Panc1 (cell line): ENCODE data around the gene TUBB4B. TPM values are rescaled to one million over a fixed set of nuclear protein-coding genes. Genes with fewer than 3 reads are reported as not detected.

Source experiments
- ATAC-seq: fragments of 200-7000 bp; cut with Tn5 transposase; 2 replicates; pipeline ENCODE4 v1.9.1; 2020; ENCODE audit warnings: mild to moderate bottlenecking, moderate library complexity
- BruUV-seq: library from RNA; stranded (reverse); fragments of 400-500 nt; replicated peaks from 2 replicates; lab custom pipeline; 2021; lab: Mats Ljungman, UMichigan
- CTCF ChIA-PET: fragments of 300-600 bp; sonication (Branson Sonifier 250); formaldehyde crosslinking; loops from one replicate; lab custom pipeline; 2022; ENCODE audit warnings: antibody characterized with exemption; lab: Charles Lee
- POLR2A ChIA-PET: fragments of 300-600 bp; sonication (Branson Sonifier 250); formaldehyde crosslinking; loops from one replicate; lab custom pipeline; 2022; ENCODE audit warnings: antibody characterized with exemption; lab: Charles Lee
- DNase-seq: peaks from one replicate; pipeline ENCODE4 v3.0.0-alpha.2; 2010; ENCODE audit warnings: low read depth, low spot score
- H3K27ac ChIP-seq: 2 replicates; pipeline ENCODE4 v1.5.1; 2011; ENCODE audit warnings: mild to moderate bottlenecking, low read length, inconsistent platforms
- H3K27me3 ChIP-seq: fragments of 200-500 bp; sonication (Bioruptor generic); 2 replicates; pipeline ENCODE4 v1.6.0; 2014; ENCODE audit warnings: low read length, inconsistent platforms; ENCODE audit not compliant: control insufficient read depth, insufficient read depth
- H3K36me3 ChIP-seq: fragments of 200-500 bp; sonication (Bioruptor generic); 2 replicates; pipeline ENCODE4 v1.5.1; 2014; ENCODE audit warnings: inconsistent platforms, mild to moderate bottlenecking, low read length, moderate library complexity; ENCODE audit not compliant: control insufficient read depth, insufficient read depth
- H3K4me1 ChIP-seq: 2 replicates; pipeline ENCODE4 v1.5.1; 2011; ENCODE audit warnings: inconsistent platforms, mild to moderate bottlenecking, low read length, moderate library complexity; ENCODE audit not compliant: control insufficient read depth, insufficient read depth
- H3K4me3 ChIP-seq, 2 experiments: 2 replicates each; pipeline ENCODE4 v1.5.1; 2011 to 2012; ENCODE audit warnings: low read depth in 2 of 2, low read length in 2 of 2, mild to moderate bottlenecking in 2 of 2, inconsistent platforms in 1 of 2, moderate library complexity in 1 of 2
- H3K9me3 ChIP-seq: fragments of 200-500 bp; sonication (Bioruptor generic); 2 replicates; pipeline ENCODE4 v1.5.1; 2014; ENCODE audit warnings: low read depth, mild to moderate bottlenecking, inconsistent platforms, low read length, moderate library complexity; ENCODE audit not compliant: control insufficient read depth, insufficient read depth
- POLR2AphosphoS5 ChIP-seq: IDR thresholded peaks from 2 replicates; pipeline ENCODE4 v1.6.1; 2012; ENCODE audit warnings: mild to moderate bottlenecking, low read depth, low read length, moderate library complexity
- SIN3A ChIP-seq: IDR thresholded peaks from 2 replicates; pipeline ENCODE4 v1.6.1; 2012; ENCODE audit warnings: low read depth, mild to moderate bottlenecking, low read length, moderate library complexity, borderline replicate concordance; ENCODE audit not compliant: insufficient read depth
- TCF7L2 ChIP-seq: IDR thresholded peaks from 2 replicates; pipeline ENCODE4 v1.6.1; 2011; ENCODE audit warnings: mild to moderate bottlenecking, low read depth, low read length, inconsistent platforms
- in situ Hi-C: cut with HindIII; loops from 2 replicates; pipeline ENCODE4 v1.10.0; 2016; ENCODE audit warnings: low sequenced_read_pairs, low pct_unique_long_range_greater_than_20kb
- intact Hi-C: fragments of 100-400 bp; cut with micrococcal nuclease; formaldehyde crosslinking; loops from one replicate; pipeline ENCODE4 v1.10.0; 2022; ENCODE audit not compliant: unreplicated experiment
- total RNA-seq: library from RNA; stranded (reverse); gene quantifications from one replicate; pipeline ENCODE4 v1.2.1, GENCODE V29; 2021; ENCODE audit not compliant: unreplicated experiment
- TF ChIP-seq, protein P1 (sequence below): fragments of 450-650 bp; IDR thresholded peaks from 2 replicates; pipeline ENCODE4 v1.5.1; 2017; ENCODE audit warnings: mild to moderate bottlenecking
- TF ChIP-seq, protein P2 (sequence below), 2 experiments: IDR thresholded peaks; 2 replicates each; pipeline ENCODE4 v1.6.1; 2011 to 2012; ENCODE audit warnings: low read depth in 2 of 2, control low read depth in 1 of 2, low read length in 1 of 2, mild to moderate bottlenecking in 1 of 2, moderate library complexity in 1 of 2; ENCODE audit not compliant: insufficient read depth in 1 of 2

Gene TUBB4B
- total RNA-seq, 1 experiment from 2014 or later = 265 TPM

- no peaks in the 10 kb centered on the region for H3K9me3 ChIP-seq
- no peaks in the 10 kb centered on the region for H3K27me3 ChIP-seq
- no peak overlapping the region for H3K4me3 ChIP-seq
- peaks cover 16% of the 10 kb centered on the region for H3K4me1 ChIP-seq
- no peak for DNase-seq
- TF ChIP-seq, protein P1, sequence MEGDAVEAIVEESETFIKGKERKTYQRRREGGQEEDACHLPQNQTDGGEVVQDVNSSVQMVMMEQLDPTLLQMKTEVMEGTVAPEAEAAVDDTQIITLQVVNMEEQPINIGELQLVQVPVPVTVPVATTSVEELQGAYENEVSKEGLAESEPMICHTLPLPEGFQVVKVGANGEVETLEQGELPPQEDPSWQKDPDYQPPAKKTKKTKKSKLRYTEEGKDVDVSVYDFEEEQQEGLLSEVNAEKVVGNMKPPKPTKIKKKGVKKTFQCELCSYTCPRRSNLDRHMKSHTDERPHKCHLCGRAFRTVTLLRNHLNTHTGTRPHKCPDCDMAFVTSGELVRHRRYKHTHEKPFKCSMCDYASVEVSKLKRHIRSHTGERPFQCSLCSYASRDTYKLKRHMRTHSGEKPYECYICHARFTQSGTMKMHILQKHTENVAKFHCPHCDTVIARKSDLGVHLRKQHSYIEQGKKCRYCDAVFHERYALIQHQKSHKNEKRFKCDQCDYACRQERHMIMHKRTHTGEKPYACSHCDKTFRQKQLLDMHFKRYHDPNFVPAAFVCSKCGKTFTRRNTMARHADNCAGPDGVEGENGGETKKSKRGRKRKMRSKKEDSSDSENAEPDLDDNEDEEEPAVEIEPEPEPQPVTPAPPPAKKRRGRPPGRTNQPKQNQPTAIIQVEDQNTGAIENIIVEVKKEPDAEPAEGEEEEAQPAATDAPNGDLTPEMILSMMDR = no peak
- TF ChIP-seq SIN3A (no peak), TCF7L2 (no peak), POLR2AphosphoS5 (no peak)
- TF ChIP-seq, protein P2, sequence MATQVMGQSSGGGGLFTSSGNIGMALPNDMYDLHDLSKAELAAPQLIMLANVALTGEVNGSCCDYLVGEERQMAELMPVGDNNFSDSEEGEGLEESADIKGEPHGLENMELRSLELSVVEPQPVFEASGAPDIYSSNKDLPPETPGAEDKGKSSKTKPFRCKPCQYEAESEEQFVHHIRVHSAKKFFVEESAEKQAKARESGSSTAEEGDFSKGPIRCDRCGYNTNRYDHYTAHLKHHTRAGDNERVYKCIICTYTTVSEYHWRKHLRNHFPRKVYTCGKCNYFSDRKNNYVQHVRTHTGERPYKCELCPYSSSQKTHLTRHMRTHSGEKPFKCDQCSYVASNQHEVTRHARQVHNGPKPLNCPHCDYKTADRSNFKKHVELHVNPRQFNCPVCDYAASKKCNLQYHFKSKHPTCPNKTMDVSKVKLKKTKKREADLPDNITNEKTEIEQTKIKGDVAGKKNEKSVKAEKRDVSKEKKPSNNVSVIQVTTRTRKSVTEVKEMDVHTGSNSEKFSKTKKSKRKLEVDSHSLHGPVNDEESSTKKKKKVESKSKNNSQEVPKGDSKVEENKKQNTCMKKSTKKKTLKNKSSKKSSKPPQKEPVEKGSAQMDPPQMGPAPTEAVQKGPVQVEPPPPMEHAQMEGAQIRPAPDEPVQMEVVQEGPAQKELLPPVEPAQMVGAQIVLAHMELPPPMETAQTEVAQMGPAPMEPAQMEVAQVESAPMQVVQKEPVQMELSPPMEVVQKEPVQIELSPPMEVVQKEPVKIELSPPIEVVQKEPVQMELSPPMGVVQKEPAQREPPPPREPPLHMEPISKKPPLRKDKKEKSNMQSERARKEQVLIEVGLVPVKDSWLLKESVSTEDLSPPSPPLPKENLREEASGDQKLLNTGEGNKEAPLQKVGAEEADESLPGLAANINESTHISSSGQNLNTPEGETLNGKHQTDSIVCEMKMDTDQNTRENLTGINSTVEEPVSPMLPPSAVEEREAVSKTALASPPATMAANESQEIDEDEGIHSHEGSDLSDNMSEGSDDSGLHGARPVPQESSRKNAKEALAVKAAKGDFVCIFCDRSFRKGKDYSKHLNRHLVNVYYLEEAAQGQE (IDR thresholded peaks at IDR 0.05; ENCODE audit: insufficient read depth in 1 of 2, low read depth in 2 of 2, low read length in 1 of 2) = no peak
- ChIA-PET CTCF (no interaction called here), POLR2A (interaction anchor here (1.6 kb wide), 1 partner anchor 10 kb away, joined by 4 read pairs; no protein-coding TSS in a partner anchor)
- no peak overlapping the region for H3K27ac ChIP-seq
- in situ Hi-C loops (no loop called here), intact Hi-C loops (no loop called here)
- no peak for ATAC-seq
- BruUV-seq = no TSS peak
- no peaks in the 10 kb centered on the region; the same call in 1 of the 2 replicates for H3K36me3 ChIP-seq
These were observed 11.7 kb downstream of the TUBB4B start for GRCh38 chr9:137252555-137253506.

DNA sequence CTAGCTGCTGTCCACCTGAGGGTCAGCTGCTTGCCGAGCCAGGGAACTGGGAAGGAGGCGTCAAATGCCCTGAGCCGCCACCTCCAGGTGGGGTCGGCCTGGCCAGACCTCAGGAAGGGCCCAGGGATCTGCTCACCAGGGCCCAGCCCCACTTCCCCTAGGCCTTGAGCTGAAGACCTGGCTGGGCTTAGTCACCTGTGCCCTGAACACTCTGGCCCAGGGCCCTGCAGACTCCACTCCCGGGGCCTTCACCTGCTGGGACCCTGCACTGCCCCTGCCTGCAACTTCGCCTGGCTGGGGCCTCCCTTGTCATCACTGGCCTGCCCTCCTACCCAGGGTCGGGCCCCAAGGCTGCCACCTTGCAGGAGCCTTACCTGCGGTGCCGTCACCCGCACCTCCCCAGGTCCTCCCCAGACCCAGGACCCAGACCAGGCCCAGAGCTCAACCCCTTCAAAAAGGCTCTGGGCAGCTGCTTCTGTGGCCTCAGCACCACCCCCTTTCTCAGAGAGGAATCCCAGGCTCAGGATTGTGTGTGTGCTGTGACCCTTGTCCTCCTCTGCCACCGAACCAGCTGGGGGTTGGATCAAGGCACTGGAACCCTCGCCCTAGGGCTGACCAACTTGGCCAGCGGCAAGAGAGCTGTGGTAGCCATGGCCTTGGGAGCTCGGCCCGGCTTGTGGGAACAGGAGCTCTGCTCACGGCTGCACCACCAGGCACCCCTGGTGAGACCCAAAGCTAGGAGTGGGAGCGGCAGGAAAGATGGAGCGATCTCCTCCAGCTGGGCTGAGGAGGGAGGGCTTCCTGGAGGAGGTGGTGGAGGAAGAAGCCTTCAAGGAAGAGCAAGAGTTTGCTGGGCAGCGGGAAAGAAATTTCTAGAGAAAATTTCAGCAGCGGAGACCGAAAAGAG is 12.9 kb downstream of the TUBB4B start:
- H3K36me3 ChIP-seq = no peaks in the 10 kb centered on the region; the same call in 1 of the 2 replicates
- BruUV-seq = no TSS peak
- no peaks in the 10 kb centered on the region for H3K9me3 ChIP-seq
- peak overlapping the region; percentile 77 for H3K27ac ChIP-seq
- H3K4me3 ChIP-seq = peak overlapping the region; percentile 58 to 72
- no peak for TF ChIP-seq POLR2AphosphoS5
- TF ChIP-seq TCF7L2 = no peak
- TF ChIP-seq, protein P1 = no peak
- TF ChIP-seq SIN3A = no peak
- TF ChIP-seq, protein P2 (IDR thresholded peaks at IDR 0.05; ENCODE audit: insufficient read depth in 1 of 2, low read depth in 2 of 2, low read length in 1 of 2) = no peak
- ChIA-PET POLR2A (interaction anchor here (0.6 to 1.6 kb wide), 3 partner anchors 11 to 97 kb away, joined by 4 to 17 read pairs (median 4); no protein-coding TSS in a partner anchor), CTCF (no interaction called here)
- ATAC-seq (peak; percentile 14; the same call in 1 of the 2 replicates), DNase-seq (no peak)
- H3K4me1 ChIP-seq = peaks cover 16% of the 10 kb centered on the region
- intact Hi-C loops = no loop called here
- no peaks in the 10 kb centered on the region for H3K27me3 ChIP-seq
- in situ Hi-C loops = no loop called here
